Activated CD8-positive, alpha-beta memory T cell treated with anti-CD3 and anti-CD28 coated beads, Interleukin-2, amount 50 U/mL, for 24 hours (primary cell): ENCODE data around the gene PLTP.
"Not testable (repeated sequence)": the region's sequence is repeated elsewhere in the genome, so short reads cannot be mapped to it uniquely, and the experiment has no call there.

Experiments used
- DNase-seq: peaks from one replicate; pipeline ENCODE4 v3.0.0-alpha.2; 2020; ENCODE audit errors: extremely low read depth

Gene PLTP

GRCh38 chr20:45874104-45874481 is 37.9 kb downstream of the PLTP start:
- DNase-seq, result not testable (repeated sequence)

DNA sequence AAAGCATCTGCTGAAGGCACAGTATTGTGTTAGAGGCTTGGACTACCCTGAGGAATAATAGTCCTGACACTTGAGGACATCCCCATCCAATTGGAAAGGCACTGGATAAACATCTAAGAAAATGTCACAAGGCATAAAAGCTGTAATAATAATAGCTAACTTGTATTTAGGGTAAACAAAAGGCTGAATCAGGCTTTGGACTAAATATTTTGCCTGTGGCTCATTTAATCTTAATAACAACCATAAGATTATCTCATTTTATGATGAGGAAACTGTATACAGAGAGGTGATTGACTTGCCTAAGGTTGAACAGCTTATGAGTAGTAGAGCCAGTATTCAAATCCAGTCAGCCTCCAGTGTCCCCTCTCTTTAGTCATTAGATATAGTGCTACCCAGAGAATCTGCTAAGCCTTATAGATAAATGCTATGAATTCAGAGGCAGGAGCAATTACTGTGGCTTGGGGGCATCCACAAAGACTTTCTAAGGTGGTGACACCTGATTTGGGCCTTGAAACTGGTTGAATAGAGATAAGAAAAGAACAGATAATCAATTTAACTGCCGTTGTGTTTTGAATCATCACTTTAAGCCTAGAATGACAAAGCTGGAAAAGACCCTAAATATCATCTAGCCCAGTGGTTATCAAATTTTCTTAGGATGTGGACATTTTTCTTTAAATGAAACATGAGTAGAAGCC is 38.4 kb downstream of the PLTP start:
- DNase-seq, result no peak

DNA sequence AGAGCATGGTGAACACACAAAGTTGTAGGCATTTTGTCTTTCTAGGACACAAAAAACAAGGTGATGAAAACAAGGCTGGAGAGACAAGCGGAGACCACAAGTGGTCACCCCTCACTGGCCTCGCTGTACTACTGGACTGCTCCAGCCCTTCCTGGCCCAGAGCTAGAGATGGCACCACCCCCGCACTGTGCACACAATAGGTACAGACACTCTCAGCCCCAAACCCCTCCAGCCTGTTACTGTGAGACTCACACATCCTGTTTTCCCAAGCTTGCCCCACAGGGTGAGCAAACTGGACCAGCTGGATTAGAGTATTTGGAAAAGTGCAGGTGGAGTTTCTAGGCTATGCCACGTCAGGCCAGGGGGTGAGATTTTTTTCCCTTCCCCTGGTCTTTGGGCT is 39.3 kb downstream of the PLTP start:
- no peak for DNase-seq

DNA sequence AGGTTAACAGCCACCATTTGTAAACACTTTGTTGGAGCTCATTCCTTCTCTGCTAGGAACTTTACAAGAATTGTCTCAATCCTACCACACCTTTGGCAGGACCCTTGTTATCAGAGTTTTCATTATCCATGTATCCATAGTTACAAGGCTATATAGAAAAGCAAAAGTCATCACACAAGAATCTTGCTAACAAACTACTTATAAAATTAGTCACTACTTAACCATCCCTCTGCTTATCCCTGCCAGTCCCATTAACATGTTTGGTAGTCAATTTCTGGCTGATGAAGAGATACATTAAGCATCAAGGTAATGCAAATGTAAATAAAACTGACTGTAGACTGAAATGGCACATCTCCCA is 44.2 kb downstream of the PLTP start:
- no peak for DNase-seq

DNA sequence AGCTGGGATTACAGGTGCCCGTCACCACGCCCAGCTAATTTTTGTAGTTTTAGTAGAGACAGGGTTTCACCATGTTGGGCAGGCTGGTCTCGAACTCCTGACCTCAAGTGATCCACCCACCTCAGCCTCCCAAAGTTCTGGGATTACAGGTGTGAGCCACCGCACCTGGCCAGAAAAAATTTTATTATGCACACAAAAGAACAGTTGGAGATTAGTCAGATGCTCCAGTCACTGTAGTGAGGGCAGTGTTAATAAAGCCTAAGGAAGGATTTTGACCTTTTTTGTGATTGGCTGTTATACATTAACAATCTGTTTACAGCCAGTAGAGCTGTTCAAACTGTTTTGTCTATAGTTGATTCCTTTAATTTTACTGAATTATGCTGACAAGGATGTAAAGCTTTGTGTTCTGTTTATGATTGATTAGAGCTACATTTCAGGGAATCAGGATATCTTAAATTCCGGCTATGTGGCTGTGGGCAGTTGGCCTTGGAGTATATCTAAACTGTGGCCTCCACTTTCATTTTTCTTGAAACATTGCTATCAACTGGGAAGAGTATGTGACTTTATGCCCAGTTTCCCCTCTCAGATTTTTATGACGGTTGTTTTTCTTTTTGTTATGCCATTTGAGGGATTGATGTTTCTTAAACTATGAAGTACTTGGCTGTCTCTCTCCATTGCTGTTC is 44.7 kb downstream of the PLTP start:
- no peak for DNase-seq

DNA sequence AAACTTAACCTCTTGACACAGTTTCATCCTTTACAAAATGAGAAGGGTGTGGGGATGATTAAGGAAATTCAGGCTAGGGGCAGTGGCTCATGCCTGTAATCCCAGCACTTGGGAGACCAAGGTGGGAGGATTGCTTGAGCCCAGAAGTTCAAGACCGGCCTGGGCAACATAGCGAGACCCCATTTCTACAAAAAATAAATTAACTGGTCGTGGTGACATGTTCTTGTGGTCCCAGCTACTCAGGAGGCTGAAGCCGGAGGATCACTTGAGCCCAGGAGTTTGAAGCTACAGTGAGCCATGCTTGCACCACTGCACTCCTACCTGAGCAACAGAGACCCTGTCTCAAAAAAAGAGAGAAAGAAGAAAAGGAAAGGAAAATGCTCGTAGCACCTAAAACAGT is 45.5 kb downstream of the PLTP start:
- no peak for DNase-seq

GRCh38 chr20:45863543-45864470 is 48.1 kb downstream of the PLTP start:
- DNase-seq, result no peak

- DNase-seq, result no peak
Observed at GRCh38 chr20:45861221-45862075, 50.5 kb downstream of the PLTP start.

GRCh38 chr20:45860560-45861220 is 51.3 kb downstream of the PLTP start:
- no peak for DNase-seq

DNA sequence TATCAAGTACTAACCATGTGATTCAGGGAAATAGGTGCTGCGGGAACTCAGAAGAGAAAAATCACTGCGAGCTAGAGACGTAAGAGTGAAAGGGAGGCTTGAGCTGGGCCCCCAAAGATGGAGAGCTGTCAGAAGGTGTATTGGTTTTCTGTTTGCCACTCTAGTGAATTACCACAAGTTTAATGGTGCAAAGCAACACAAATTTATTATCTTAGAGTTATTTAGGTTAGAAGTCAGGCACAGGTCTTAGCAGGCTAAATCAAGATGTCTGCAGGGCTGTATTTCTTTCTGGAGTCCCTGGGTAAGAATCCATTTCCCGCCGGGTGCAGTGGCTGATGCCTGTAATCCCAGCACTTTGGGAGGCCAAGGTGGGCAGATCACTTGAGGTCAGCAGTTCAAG is 52.0 kb downstream of the PLTP start:
- DNase-seq, result no peak

GRCh38 chr20:45857882-45858216 is 54.1 kb downstream of the PLTP start:
- no peak for DNase-seq

DNA sequence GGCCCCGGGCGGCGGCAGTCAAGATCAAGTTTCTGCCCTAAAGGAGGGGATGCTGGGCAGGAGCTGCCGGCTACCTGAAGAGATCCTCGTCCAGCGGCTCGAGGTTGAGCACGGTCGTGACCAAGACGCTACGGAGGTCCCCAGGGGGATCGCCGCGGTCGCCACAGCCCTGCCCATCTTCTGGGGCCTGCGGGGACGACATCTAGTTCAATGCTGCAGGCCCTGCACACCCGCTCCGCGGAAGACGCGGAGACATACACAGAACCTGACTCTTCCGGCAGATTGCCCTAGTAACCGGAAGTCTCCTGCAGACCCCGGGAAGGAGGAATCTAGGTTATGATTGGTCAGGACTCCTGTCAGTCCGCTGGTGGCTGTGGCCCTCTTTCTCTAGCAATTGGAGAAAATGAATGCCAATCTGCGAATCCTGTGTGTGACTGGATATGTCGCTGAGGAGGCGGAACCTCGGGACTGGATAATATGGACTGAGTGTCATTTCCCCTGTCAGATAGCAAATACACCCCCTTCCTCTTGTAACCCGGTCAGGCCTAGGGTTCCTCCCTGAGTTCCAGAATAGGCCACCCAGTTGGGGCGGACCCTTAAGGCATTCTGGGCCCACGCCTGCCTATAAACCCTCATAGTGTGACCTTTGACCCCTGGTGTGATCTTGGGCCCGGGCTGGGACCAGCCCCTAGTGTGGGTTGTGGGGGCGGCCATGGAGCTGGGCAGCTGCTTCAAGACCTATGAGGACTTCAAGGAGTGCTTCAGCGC is 54.7 kb downstream of the PLTP start, which contains the start of the genes ACOT8 and ZSWIM3:
ACOT8 (minus strand) TSS at position 279 of the 768 bp plus-strand sequence; CDS start at position 202, 77 bp downstream.
ZSWIM3 (plus strand) TSS at position 501 of the 768 bp plus-strand sequence; CDS start at position 713, 212 bp downstream.
- peak; percentile 87 for DNase-seq

DNA sequence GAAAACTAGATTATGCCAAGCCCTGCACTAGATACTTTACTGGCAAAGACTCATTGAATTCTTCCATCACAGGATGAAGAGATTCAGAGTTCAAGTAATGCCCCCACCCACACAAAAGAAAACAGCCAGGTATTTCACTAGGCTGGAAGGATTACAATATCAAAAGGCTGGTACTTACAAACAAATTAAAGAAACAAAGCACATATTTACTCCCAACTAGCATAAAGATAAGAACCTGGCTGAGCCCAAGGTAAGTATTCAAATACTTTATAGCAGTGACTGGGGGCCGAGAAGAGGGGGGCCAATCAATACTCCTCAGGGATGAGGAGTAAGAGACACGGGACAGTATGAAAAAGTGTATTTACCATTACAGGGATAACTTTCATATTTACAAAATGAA is 58.5 kb downstream of the PLTP start:
- no peak for DNase-seq

DNA sequence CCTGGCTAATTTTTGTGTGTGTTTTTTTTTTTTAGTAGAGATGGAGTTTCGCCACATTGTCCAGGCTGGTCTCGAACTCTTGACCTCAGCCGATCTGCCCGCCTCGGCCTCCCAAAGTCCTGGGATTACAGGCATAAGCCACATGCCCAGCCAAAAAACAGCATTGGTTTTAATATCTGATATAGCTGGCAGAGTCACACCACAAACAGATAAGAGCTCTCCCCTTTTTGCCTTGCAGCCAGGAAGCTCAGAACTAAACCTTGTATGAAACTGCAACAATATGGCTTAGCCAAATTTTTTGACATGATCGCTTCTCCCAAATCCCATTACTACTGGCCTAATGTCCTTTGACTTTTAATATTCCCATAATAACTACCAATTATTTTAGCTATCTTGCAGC is 59.6 kb downstream of the PLTP start:
- no peak for DNase-seq

DNA sequence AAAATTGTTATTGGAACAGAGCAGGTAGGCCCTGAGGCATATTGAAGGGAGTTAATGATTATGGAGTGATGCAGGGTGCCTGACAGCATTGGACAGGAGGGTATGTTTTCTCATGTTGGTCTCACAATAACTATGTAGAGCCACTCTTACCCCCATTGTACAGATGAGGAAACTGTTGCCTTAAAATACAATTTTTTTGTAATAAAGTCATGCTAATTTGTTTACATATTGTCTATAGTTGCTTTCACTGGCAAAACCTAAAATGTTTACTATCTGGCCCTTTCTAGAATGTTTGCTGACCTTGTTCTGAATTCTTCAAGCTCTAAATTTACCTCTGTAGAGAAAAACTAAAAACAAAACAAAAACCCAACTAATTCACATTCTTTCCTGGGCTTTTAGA is 60.5 kb downstream of the PLTP start:
- no peak for DNase-seq

GRCh38 chr20:45850926-45851325 is 61.0 kb downstream of the PLTP start:
- no peak for DNase-seq

DNA sequence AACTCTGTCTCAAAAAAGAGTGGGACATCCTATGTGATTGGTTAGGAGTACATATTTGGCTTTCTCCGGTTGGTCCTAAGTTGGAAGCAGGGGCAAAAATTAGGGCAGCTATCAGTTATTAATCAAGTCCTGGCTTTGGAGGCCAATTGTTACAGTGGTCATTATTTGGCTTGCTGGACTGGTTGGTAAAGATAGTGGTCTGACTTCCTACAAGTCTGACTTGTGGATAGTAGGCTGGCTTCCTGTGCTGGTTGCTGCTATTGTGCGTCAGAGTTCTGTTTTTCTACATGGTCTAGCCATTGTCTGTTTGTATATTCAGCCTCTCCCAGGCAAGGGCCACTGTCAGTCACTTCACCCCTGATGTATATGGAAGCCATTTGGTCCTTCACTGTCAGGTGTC is 61.7 kb downstream of the PLTP start:
- no peak for DNase-seq

GRCh38 chr20:45848969-45849582 is 62.9 kb downstream of the PLTP start:
- DNase-seq, result no peak
